Breast epithelium (tissue), 4 donors: ENCODE data around the gene IFITM1. TPM values are rescaled to one million over a fixed set of nuclear protein-coding genes. Genes with fewer than 3 reads are reported as not detected.
"Not testable (repeated sequence)": the region's sequence is repeated elsewhere in the genome, so short reads cannot be mapped to it uniquely, and the experiment has no call there.

Experiments used
- DNase-seq, 2 donors: peaks; one replicate each; pipeline ENCODE4 v3.0.0-alpha.2; 2019; ENCODE audit warnings: low spot score in 2 of 2
- H3K27ac ChIP-seq, 2 donors: fragments of 200-600 bp; sonication (generic) in 1 of 2; one replicate each; pipeline ENCODE4 v1.5.1; 2016 to 2019; ENCODE audit warnings: mild to moderate bottlenecking in 1 of 2
- H3K27me3 ChIP-seq, 2 donors: fragments of 200-600 bp; sonication (generic) in 1 of 2; one replicate each; pipeline versions ENCODE4 v1.5.1 to v1.6.0; 2017 to 2019; ENCODE audit warnings: control low read depth in 1 of 2, mild to moderate bottlenecking in 1 of 2
- H3K36me3 ChIP-seq: fragments of 200-600 bp; one replicate; pipeline ENCODE4 v1.5.1; 2019
- H3K4me1 ChIP-seq, 2 donors: fragments of 200-600 bp; sonication (generic); one replicate each; pipeline ENCODE4 v1.5.1; 2016 to 2019; ENCODE audit warnings: control low read depth in 1 of 2
- H3K4me3 ChIP-seq, 3 donors: fragments of 200-600 bp; sonication (generic); 1 replicate in 2 of 3; 2 replicates in 1 of 3; pipeline ENCODE4 v1.5.1; 2016 to 2019; ENCODE audit warnings: mild to moderate bottlenecking in 3 of 3, moderate library complexity in 2 of 3
- H3K9me3 ChIP-seq, 2 donors: fragments of 200-600 bp; sonication (generic) in 1 of 2; one replicate each; pipeline ENCODE4 v1.5.1; 2016 to 2019; ENCODE audit warnings: control low read depth in 1 of 2
- POLR2A ChIP-seq: fragments of 450-650 bp; IDR thresholded peaks from one replicate; pipeline ENCODE4 v1.6.1; 2016; ENCODE audit warnings: antibody characterized with exemption, mild to moderate bottlenecking, moderate library complexity
- POLR2AphosphoS5 ChIP-seq, 3 donors: sonication (generic); formaldehyde crosslinking; IDR thresholded peaks; one replicate each; pipeline ENCODE4 v1.6.1; 2017; ENCODE audit warnings: antibody characterized with exemption in 3 of 3
- intact Hi-C: fragments of 100-400 bp; cut with DNase I; formaldehyde crosslinking; loops from one replicate; pipeline ENCODE4 v1.15.1; 2023; ENCODE audit warnings: low total_unique reads
- total RNA-seq, 3 donors: library from RNA; depleted of rRNA; stranded (reverse); fragments of >200 nt; gene quantifications; one replicate each; pipeline ENCODE4 v1.1.0, GENCODE V29; 2016
- TF ChIP-seq, protein P1 (sequence below), 3 donors: fragments of 450-650 bp; IDR thresholded peaks; one replicate each; pipeline ENCODE4 v1.5.1; 2016 to 2017; ENCODE audit warnings: antibody characterized with exemption in 3 of 3, mild to moderate bottlenecking in 3 of 3, moderate library complexity in 3 of 3

Gene IFITM1
- total RNA-seq, 3 donors from 2014 or later: 129 to 321 (median 142) TPM

GRCh38 chr11:331358-332060 is 17.7 kb downstream of the IFITM1 start:
- no peak for DNase-seq
- H3K9me3 ChIP-seq: no peaks in the 10 kb centered on the region

GRCh38 chr11:332651-333480 is 19.0 kb downstream of the IFITM1 start:
- Histone ChIP-seq H3K4me1 (no peaks in the 10 kb centered on the region), H3K27me3 (no peaks in the 10 kb centered on the region), H3K4me3 (no peak overlapping the region), H3K27ac (no peak overlapping the region), H3K36me3 (no peaks in the 10 kb centered on the region), H3K9me3 (no peaks in the 10 kb centered on the region)
- peak in 1 of 2 donors; percentile 36 for DNase-seq
- intact Hi-C loops: no loop called here
- TF ChIP-seq POLR2A: no peak
- TF ChIP-seq POLR2AphosphoS5 (IDR thresholded peaks at IDR 0.05): no peak

More at GRCh38 chr11:331358-332060, 17.7 kb downstream of the IFITM1 start:
- TF ChIP-seq, protein P1, sequence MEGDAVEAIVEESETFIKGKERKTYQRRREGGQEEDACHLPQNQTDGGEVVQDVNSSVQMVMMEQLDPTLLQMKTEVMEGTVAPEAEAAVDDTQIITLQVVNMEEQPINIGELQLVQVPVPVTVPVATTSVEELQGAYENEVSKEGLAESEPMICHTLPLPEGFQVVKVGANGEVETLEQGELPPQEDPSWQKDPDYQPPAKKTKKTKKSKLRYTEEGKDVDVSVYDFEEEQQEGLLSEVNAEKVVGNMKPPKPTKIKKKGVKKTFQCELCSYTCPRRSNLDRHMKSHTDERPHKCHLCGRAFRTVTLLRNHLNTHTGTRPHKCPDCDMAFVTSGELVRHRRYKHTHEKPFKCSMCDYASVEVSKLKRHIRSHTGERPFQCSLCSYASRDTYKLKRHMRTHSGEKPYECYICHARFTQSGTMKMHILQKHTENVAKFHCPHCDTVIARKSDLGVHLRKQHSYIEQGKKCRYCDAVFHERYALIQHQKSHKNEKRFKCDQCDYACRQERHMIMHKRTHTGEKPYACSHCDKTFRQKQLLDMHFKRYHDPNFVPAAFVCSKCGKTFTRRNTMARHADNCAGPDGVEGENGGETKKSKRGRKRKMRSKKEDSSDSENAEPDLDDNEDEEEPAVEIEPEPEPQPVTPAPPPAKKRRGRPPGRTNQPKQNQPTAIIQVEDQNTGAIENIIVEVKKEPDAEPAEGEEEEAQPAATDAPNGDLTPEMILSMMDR (IDR thresholded peaks at IDR 0.05): no peak
- no peak for TF ChIP-seq POLR2AphosphoS5 (IDR thresholded peaks at IDR 0.05)
- TF ChIP-seq POLR2A: no peak
- Histone ChIP-seq H3K27ac (no peak overlapping the region), H3K27me3 (no peaks in the 10 kb centered on the region), H3K36me3 (no peaks in the 10 kb centered on the region), H3K4me1 (peaks cover 0 to 12% of the 10 kb centered on the region in 2 donors), H3K4me3 (no peak overlapping the region)
- intact Hi-C loops: no loop called here

- H3K36me3 ChIP-seq, H3K9me3 ChIP-seq, H3K4me3 ChIP-seq, H3K27me3 ChIP-seq, H3K4me1 ChIP-seq, intact Hi-C loops: not testable (repeated sequence)
- peak in 1 of 2 donors; percentile 3 for DNase-seq
- peak overlapping the region in 1 of 2 donors; percentile 68 for H3K27ac ChIP-seq
Observed at GRCh38 chr11:333616-334263, 19.9 kb downstream of the IFITM1 start.

DNA sequence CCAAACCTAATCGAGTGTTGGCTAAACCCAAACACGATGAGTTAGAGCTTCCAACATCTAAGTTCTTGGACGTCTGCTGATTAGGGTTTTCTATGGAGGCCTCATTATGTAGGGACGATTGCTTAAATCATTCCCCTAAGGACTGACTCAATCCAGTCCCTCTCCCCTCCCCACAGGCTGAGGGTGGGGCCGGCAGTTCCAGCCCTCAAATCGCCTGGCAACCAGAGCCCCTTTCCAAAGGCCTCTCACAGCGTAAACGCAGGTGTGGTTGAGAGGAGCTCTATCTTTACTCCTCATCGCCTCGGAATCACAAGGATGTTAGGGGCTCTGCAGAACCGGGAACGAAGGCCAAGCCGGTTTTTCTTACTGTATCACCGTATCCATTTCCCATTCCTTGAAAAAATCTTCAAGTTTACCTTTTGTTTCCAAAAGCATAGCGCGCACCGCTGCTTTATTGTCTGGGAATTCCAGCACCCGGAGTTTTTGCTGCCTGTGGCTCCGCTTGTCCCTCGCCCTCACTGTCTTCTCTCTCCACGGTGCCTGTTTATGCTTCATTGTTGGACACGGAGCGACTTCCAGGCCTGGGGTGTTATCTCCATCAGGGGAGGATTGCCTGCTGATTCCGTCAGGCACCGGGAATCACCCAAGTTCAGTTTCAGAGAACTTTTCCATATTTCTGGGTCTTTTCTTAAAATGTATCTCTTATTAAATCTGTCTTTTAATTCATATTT is 20.6 kb downstream of the IFITM1 start:
- peak overlapping the region in 1 of 2 donors; percentile 68 for H3K27ac ChIP-seq
- peak in 1 of 2 donors; percentile 24 for DNase-seq

GRCh38 chr11:335779-336658 is 22.2 kb downstream of the IFITM1 start:
- no peaks in the 10 kb centered on the region for H3K36me3 ChIP-seq
- DNase-seq: peak in 1 of 2 donors; percentile 17
- peak overlapping the region in 1 of 3 donors; percentile 19 for H3K4me3 ChIP-seq
- TF ChIP-seq POLR2A (no peak), POLR2AphosphoS5 (IDR thresholded peaks at IDR 0.05) (peak in 2 of 3 donors; percentile 16 to 22)
- H3K9me3 ChIP-seq: no peaks in the 10 kb centered on the region
- no peaks in the 10 kb centered on the region for H3K27me3 ChIP-seq
- peak overlapping the region; percentile 76 to 79 for H3K27ac ChIP-seq
- intact Hi-C loops: loop anchor here (2.0 kb wide), 1 partner anchor 79 kb away; the partner anchor contains the start of gene SIGIRR
- no peaks in the 10 kb centered on the region for H3K4me1 ChIP-seq

More for the DNA sequence above, 20.6 kb downstream of the IFITM1 start:
- H3K36me3 ChIP-seq: no peaks in the 10 kb centered on the region
- TF ChIP-seq POLR2AphosphoS5 (IDR thresholded peaks at IDR 0.05) (no peak), POLR2A (no peak)
- TF ChIP-seq, protein P1 (IDR thresholded peaks at IDR 0.05): no peak
- no peaks in the 10 kb centered on the region for H3K4me1 ChIP-seq
- no peaks in the 10 kb centered on the region for H3K9me3 ChIP-seq
- intact Hi-C loops: no loop called here
- no peaks in the 10 kb centered on the region for H3K27me3 ChIP-seq
- no peak overlapping the region for H3K4me3 ChIP-seq
